GM19025 (cell line): ENCODE measurements around the gene ADAM30.

Experiments
- ATAC-seq: cut with Tn5 transposase; IDR thresholded peaks from one replicate; pipeline ENCODE4 v1.9.1; 2021; ENCODE audit warnings: mild to moderate bottlenecking, low read depth, moderate library complexity; ENCODE audit not compliant: unreplicated experiment

ADAM30 gene

DNA sequence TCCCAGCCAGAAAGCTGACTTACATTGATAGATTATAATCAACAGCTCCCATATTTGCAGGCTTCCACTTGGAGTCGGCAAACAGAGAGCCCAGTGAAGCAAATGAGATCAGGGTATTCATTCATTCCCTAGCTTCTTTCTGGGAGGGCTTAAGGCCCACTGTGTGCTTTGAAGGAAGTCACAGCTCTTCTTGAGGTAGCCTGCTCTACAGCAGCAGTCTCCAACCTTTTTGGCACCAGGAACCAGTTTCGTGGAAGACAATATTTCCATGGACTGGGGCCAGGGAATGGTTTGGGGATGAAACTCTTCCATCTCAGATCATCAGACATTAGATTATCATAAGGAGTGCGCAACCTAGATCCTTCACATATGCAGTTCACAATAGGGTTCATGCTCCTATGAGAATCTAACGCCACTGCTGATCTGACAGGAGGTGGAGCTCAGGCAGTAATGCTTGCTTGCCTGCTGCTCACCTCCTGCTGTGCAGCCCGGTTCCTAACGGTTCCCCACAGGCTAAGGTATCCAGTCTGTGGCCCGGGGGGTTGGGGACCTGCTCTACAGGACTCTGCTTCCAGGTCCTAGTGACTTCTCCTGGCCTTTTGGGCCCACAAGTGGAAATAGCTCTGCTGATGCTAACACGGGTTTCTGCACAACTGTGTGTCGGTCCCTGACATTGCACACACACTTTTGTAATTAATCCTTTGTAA is 13.7 kb upstream of the ADAM30 start:
- ATAC-seq = no peak

DNA sequence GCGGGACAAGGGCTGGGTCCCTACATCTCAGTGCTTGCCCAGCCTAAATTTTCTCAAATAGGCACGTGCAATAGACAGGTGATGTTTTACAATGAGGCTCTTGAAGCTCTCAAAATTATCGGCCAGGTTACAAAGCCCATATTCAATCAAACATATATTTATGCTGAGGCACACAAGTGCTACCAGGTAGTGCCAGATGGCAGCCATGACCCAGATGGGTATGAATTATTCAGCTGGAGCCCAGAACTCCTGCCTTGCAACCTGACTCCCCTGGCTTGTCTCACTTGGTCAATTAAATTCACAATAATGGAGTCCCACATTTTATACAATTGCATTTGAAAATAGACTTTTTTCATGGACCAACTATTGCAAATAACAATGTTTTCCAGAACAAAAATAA is 12.3 kb upstream of the ADAM30 start:
- ATAC-seq = no peak

GRCh38 chr1:119906927-119907652 is 10.8 kb upstream of the ADAM30 start:
- ATAC-seq = no peak

DNA sequence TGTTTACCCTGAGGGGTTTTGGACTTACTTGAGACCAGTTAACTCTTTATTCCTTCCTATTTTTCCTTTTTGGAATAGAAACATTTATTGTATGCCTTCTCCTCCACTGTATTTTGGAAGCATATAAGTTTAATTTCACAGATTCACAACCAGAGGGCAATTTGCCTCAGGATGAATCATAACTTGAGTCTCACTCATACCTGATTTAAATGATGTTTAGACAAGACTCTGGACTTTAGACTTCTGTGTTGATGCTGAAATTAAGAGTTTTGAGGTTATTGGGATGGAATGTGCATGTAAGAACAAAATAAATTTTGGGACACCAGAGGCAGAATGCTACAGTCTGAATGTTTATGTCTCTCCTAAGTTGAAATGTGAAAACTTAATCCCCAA is 7.1 kb upstream of the ADAM30 start:
- ATAC-seq = no peak

DNA sequence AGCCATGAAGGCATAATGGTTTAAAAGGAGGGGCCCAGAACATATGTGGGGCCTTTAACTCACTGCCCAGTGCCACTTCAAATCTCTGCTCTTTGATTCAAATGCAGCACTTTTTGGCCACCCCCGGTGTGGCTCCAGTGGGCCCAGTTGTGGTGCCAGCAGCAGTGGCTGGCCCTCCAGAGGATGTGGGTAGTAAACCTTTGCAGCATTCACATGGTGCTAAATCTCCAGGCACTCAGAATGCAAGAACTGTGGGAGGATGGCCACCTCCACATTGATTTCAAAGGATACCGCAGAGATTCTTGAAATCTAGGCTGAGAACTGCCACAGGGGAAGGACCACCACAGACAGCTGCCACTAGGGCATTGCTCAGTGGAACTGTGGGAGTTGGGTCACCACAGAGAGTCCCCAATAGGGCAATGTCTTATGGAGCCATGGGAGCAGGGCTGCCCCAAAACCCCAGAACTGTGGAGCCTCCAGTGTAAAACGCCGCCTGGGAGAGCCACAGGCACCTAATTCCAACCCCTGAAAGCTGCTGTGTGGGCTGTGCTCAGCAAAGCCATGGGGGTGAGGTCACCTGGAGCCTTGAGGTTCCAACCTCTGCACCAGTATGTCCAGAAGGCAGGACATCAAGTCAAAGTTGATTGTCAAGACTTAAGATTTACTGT is 6.6 kb upstream of the ADAM30 start:
- ATAC-seq = no peak

- ATAC-seq = no peak
These were observed 2.8 kb upstream of the ADAM30 start for GRCh38 chr1:119898981-119899720.

DNA sequence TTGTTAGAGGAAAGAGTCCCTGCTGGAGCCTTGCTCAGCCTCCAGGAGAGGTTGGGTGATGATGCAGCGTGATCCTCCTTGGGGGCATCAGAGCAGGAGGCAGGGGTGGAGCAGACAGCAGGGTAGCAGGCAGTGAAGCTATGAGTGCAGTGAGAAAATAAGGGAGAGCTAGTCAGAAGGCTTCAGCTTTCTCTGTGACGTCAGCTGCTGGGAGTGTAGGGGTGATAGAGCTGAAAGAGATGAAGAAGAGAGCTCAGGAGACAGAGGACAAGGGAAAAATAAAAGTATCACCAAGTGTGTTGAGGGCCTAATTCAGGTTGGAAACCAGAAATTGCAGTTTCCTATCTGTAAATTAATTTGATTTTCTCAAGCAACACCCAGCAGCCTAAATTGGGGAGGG is 2.2 kb upstream of the ADAM30 start:
- ATAC-seq = no peak

GRCh38 chr1:119895102-119895501 is 1.2 kb downstream of the ADAM30 start:
- ATAC-seq = no peak

DNA sequence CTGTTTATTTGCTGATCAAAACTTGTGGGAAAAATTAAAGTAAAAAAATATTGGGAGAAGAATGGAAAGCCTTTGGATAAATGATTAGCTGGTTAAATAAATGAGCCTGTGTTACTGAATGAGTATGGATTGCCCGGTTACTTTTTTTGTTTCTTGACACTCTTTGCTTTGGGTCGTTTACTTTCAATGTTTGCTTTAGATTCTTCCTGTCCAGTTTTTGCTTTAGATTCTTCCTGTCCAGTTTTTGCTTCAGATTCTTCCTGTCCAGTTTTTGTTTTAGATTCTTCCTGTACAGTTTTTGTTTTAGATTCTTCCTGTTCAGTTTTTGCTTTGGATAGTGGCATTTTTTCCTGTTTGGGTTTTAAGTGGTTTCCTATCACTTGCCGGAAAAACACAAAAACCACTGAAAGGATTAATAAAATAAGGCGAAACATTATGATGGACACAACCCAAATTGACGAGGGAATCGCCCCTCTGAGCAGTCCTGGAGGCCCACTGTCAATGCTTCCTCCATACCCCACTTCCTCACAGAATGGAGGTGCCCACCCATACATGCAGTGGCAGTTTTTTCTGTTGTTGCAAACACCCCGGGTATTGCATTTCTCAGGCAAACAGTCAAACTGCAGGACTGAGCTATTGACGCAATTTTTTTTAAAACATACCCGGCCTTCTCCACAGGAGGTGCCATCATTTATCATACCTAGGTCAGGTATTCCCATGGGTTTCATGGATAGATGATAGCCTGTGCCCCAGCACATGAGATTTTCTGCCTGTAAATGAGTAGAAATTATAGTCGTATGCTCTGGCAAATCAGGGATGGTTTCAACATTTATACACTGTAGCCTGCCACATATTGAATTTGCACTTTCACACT is 2.3 kb downstream of the ADAM30 start:
- ATAC-seq = no peak

- no peak for ATAC-seq
These were observed 3.0 kb downstream of the ADAM30 start for GRCh38 chr1:119893238-119893791.

DNA sequence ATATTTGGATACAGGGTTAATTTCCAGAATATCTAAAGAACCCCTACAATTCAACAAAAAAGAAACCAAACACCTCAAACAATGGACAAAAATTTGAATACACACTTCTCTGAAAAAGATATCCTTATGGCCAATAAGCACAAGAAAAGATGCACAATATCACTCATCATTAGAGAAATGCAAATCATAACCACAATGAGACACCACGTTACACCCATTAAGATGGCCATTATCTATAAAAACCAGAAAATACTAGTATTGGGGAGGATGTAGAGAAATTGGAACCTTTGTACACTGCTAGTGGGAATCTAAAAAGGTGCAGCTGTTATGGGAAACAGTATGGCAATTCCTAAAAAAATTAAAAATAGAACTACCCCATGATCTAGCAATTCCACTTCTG is 4.9 kb downstream of the ADAM30 start:
- ATAC-seq = no peak

DNA sequence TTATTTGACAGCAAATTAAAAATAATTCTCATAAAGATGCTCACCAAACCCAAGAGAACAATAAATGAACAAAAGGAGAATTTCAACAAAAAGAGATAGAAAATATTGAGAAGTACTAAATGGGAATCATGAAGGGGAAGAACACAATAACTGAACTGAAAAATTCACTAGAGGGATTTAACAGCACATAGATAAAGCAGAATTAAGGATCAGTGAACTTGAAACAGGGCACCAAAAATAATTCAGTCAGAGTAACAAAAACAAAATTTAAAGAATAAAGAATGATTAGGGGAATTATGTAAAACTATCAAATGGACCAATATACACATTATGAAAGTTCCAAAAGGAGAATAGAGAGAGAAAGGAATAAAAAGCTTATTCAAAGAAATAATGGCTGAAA is 7.8 kb downstream of the ADAM30 start:
- ATAC-seq = no peak

DNA sequence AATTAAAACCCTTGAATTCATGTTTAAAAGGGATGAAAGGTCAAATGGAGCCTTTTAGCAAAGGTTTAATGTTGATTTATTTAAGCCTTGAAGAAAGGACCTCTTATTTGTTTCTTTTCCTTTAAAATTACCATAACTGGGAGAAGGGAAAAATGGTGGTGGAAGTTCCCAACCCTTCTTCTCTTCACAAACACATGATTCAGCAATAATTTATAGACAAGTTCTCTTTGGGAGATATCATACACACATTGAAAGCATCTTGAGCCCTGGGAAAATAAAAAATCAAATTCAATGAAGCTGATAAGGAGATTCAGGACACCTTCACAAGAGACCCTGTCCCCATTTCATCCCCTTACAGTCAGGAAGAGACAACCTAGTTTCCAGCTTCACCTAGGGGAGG is 8.9 kb downstream of the ADAM30 start:
- ATAC-seq = no peak

GRCh38 chr1:119885903-119886783 is 10.2 kb downstream of the ADAM30 start:
- no peak for ATAC-seq

GRCh38 chr1:119884711-119885110 is 11.6 kb downstream of the ADAM30 start:
- no peak for ATAC-seq

DNA sequence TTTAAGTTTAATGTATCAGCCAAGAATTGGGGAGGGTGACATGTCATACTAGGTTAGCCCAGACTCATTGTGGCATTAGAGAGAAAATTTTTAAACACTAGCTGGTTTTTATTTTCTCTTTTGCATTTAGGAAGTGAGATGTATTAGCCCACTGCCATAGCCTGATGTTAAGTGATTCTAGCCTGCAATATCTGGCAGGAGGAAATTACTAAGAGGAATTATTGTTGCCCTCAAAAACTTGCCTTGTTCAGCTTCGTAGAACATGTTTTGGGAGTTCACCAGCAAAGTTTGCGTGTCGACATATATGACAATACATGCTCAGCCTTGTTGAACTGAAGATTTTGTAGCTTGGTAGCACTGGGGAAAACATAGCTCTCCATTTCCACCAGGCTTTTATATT is 12.5 kb downstream of the ADAM30 start:
- ATAC-seq = no peak

DNA sequence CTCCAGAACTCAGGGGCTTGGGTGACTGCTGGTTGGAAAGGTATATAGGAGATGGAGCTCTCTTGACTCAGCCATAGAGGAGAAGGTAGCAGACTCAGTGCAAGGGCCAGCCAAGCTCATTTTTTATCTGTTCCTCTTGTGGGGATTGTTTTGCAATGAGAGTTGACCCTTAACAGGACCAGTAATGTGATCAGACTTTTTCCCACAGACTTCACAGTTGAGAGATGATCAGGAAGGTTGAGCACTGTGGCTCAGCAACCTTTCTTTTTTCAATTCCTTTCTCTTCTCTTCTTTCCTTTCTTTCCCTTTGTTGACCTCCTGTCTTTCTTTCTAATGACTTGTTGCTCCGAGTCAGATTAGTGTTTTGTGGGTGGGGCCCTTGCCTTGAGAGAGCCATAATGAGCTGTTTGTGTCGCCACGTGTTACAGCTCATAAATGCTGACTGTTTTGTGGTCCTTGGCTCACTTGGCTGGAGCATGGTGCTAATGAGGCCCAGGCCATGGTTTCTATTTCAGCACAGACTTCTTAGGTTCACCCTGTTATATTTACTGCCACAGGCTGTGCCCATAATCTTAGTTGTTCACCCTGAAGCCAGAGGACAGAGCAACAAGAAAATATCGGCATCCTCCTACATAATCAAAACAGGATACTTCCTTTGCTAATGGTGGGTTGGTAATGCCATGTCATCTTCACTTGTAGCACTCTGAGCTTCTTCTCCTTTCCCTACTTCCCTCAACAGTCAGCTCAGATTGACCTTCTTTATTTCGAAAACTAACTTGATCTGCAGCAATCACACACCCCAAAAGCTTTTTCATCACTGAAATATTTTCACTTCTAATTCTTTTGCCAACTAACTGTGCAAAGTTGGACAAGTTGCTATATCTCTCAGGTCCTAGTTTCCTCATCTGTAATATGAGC is 13.9 kb downstream of the ADAM30 start:
- ATAC-seq = no peak
